WTC11 (cell line): Measurements from ENCODE around the gene HEXD. TPM values are rescaled to one million over a fixed set of nuclear protein-coding genes. Genes with fewer than 3 reads are reported as not detected.

Experiments
- ATAC-seq: fragments of 200-7000 bp; cut with Tn5 transposase; 2 replicates; pipeline ENCODE4 v1.10.0; 2021; ENCODE audit warnings: mild to moderate bottlenecking, moderate library complexity
- CTCF ChIA-PET: fragments of 300-600 bp; sonication (Branson Sonifier 250); formaldehyde crosslinking; loops from one replicate; lab custom pipeline; 2021; ENCODE audit warnings: antibody characterized with exemption; lab: Charles Lee
- POLR2A ChIA-PET: fragments of 350-600 bp; sonication (Branson Sonifier 250); formaldehyde crosslinking; loops from one replicate; lab custom pipeline; 2021; ENCODE audit warnings: antibody characterized with exemption; lab: Charles Lee
- DNase-seq: peaks from one replicate; pipeline ENCODE4 v3.0.0; 2021; ENCODE audit warnings: low spot score
- H3K27ac Mint-ChIP-seq: 2 replicates; pipeline ENCODE4 v1.8.0; 2021; ENCODE audit warnings: mixed read lengths
- H3K27me3 Mint-ChIP-seq: 2 replicates; pipeline ENCODE4 v1.8.0; 2021; ENCODE audit warnings: low read depth, mild to moderate bottlenecking, moderate library complexity, mixed read lengths
- H3K36me3 Mint-ChIP-seq: 2 replicates; pipeline ENCODE4 v1.8.0; 2021; ENCODE audit warnings: mixed read lengths
- H3K4me1 Mint-ChIP-seq: 2 replicates; pipeline ENCODE4 v1.8.0; 2022; ENCODE audit warnings: mixed read lengths
- H3K4me3 Mint-ChIP-seq: 2 replicates; pipeline ENCODE4 v1.8.0; 2021; ENCODE audit warnings: mild to moderate bottlenecking, moderate library complexity, mixed read lengths
- H3K9me3 Mint-ChIP-seq: 2 replicates; pipeline ENCODE4 v1.8.0; 2021; ENCODE audit warnings: mixed read lengths
- ARID4B ChIP-seq: sonication (generic); formaldehyde crosslinking; IDR thresholded peaks from 2 replicates; pipeline ENCODE4 v1.8.0; 2023; ENCODE audit warnings: missing genetic modification reagents, mild to moderate bottlenecking, borderline replicate concordance
- ATF1 ChIP-seq: sonication (generic); formaldehyde crosslinking; IDR thresholded peaks from 2 replicates; pipeline ENCODE4 v1.8.1; 2023; ENCODE audit warnings: mild to moderate bottlenecking, moderate library complexity, missing genetic modification reagents
- ATF6 ChIP-seq: sonication (generic); formaldehyde crosslinking; IDR thresholded peaks from 2 replicates; pipeline ENCODE4 v1.8.1; 2023; ENCODE audit warnings: mild to moderate bottlenecking, missing genetic modification reagents
- E2F4 ChIP-seq: sonication (generic); formaldehyde crosslinking; IDR thresholded peaks from 2 replicates; pipeline ENCODE4 v1.8.1; 2022; ENCODE audit warnings: low read depth, mild to moderate bottlenecking, moderate library complexity, missing genetic modification reagents, borderline replicate concordance
- EMX1 ChIP-seq: fragments of 250-450 bp; sonication (Bioruptor Pico); IDR thresholded peaks from 2 replicates; pipeline ENCODE4 v1.8.0; 2021; ENCODE audit warnings: mild to moderate bottlenecking
- FOXK1 ChIP-seq: sonication (generic); formaldehyde crosslinking; IDR thresholded peaks from 2 replicates; pipeline ENCODE4 v1.8.0; 2022; ENCODE audit warnings: mild to moderate bottlenecking, moderate library complexity, missing genetic modification reagents
- FOXP1 ChIP-seq: sonication (generic); formaldehyde crosslinking; IDR thresholded peaks from 2 replicates; pipeline ENCODE4 v1.8.0; 2022; ENCODE audit warnings: missing genetic modification reagents, mild to moderate bottlenecking, moderate library complexity, borderline replicate concordance
- HMGA2 ChIP-seq: fragments of 250-450 bp; sonication (Bioruptor Pico); IDR thresholded peaks from 2 replicates; pipeline ENCODE4 v1.4.0; 2021; ENCODE audit warnings: mild to moderate bottlenecking, moderate library complexity
- IRF1 ChIP-seq: sonication (generic); formaldehyde crosslinking; IDR thresholded peaks from 2 replicates; pipeline ENCODE4 v1.8.0; 2023; ENCODE audit warnings: missing genetic modification reagents
- IRF2 ChIP-seq: sonication (generic); formaldehyde crosslinking; IDR thresholded peaks from 2 replicates; pipeline ENCODE4 v1.8.0; 2022; ENCODE audit warnings: low read depth, missing genetic modification reagents, borderline replicate concordance
- MAX ChIP-seq: sonication (generic); formaldehyde crosslinking; IDR thresholded peaks from 2 replicates; pipeline ENCODE4 v1.8.0; 2022; ENCODE audit warnings: mild to moderate bottlenecking, missing genetic modification reagents
- MLX ChIP-seq: sonication (generic); formaldehyde crosslinking; IDR thresholded peaks from 2 replicates; pipeline ENCODE4 v1.8.1; 2023; ENCODE audit warnings: mild to moderate bottlenecking, missing genetic modification reagents, moderate library complexity
- MYBL2 ChIP-seq: sonication (generic); formaldehyde crosslinking; IDR thresholded peaks from 2 replicates; pipeline ENCODE4 v1.8.1; 2023; ENCODE audit warnings: mild to moderate bottlenecking, moderate library complexity, missing genetic modification reagents
- NR1H2 ChIP-seq: sonication (generic); formaldehyde crosslinking; IDR thresholded peaks from 2 replicates; pipeline ENCODE4 v1.9.0; 2021; ENCODE audit warnings: mild to moderate bottlenecking, moderate library complexity, missing genetic modification reagents
- PRDM15 ChIP-seq: sonication (generic); formaldehyde crosslinking; IDR thresholded peaks from 2 replicates; pipeline ENCODE4 v1.8.0; 2022; ENCODE audit warnings: missing genetic modification reagents
- PRRX2 ChIP-seq: fragments of 250-450 bp; sonication (Bioruptor Pico); IDR thresholded peaks from 2 replicates; pipeline ENCODE4 v1.8.0; 2021; ENCODE audit warnings: mild to moderate bottlenecking
- SP1 ChIP-seq: sonication (generic); formaldehyde crosslinking; conservative IDR thresholded peaks from 2 replicates; pipeline ENCODE4 v1.8.1; 2022; ENCODE audit warnings: missing genetic modification reagents
- ZNF425 ChIP-seq: fragments of 250-450 bp; sonication (Bioruptor Pico); conservative IDR thresholded peaks from 2 replicates; pipeline ENCODE4 v1.9.0; 2021; ENCODE audit warnings: mild to moderate bottlenecking
- total RNA-seq: library from RNA; stranded (reverse); gene quantifications from 3 replicates; pipeline ENCODE4 v1.2.3, GENCODE V29; 2021

Gene HEXD
- total RNA-seq, 1 experiment from 2014 or later: 36.0 TPM

- no peak for TF ChIP-seq HMGA2
Measured at GRCh38 chr17:82486231-82487094, 68.3 kb downstream of the HEXD start (continued).

GRCh38 chr17:82487910-82488309 is 69.8 kb downstream of the HEXD start:
- TF ChIP-seq MYBL2 (CRISPR knock-in tag): no peak
- no peak for TF ChIP-seq SP1 (CRISPR knock-in tag)
- TF ChIP-seq PRDM15 (CRISPR knock-in tag): no peak
- TF ChIP-seq IRF1: no peak
- no peak for TF ChIP-seq MAX (CRISPR knock-in tag)
- TF ChIP-seq PRRX2 (CRISPR knock-in tag): no peak
- TF ChIP-seq FOXP1: no peak
- no peak for TF ChIP-seq HMGA2
- TF ChIP-seq MLX (CRISPR knock-in tag): no peak
- TF ChIP-seq E2F4 (CRISPR knock-in tag): no peak
- TF ChIP-seq ATF1 (CRISPR knock-in tag): no peak
- no peak for TF ChIP-seq ZNF425 (CRISPR knock-in tag)
- no peak for TF ChIP-seq IRF2 (CRISPR knock-in tag)
- TF ChIP-seq EMX1: no peak
- TF ChIP-seq ATF6 (CRISPR knock-in tag): no peak
- no peak for TF ChIP-seq ARID4B (CRISPR knock-in tag)
- TF ChIP-seq NR1H2 (CRISPR knock-in tag): no peak
- no peak for TF ChIP-seq FOXK1 (CRISPR knock-in tag)
- TF ChIP-seq, all 79 proteins: peak for 0
- ATAC-seq (no peak), DNase-seq (no peak)
- POLR2A ChIA-PET: no interaction called here
- Mint-ChIP-seq H3K36me3 (peaks cover 41% of the 10 kb centered on the region), H3K4me3 (no peak overlapping the region), H3K4me1 (no peaks in the 10 kb centered on the region), H3K27me3 (no peaks in the 10 kb centered on the region), H3K9me3 (no peaks in the 10 kb centered on the region), H3K27ac (0 out of 2 replicates have a peak overlapping the region, but pooled peaks have one; percentile 74)
- CTCF ChIA-PET: no interaction called here
